Thoracic aorta (tissue), 2 donors: ENCODE results near the gene ITPR2. TPM values are rescaled to one million over a fixed set of nuclear protein-coding genes. Genes with fewer than 3 reads are reported as not detected.

Experiments used
- ATAC-seq: fragments of 150-250 bp; one replicate; pipeline ENCODE4 v1.8.0; 2017; ENCODE audit warnings: low read depth; ENCODE audit not compliant: insufficient number of reproducible peaks, low FRiP score
- DNase-seq: peaks from one replicate; pipeline ENCODE4 v3.0.0-alpha.2; 2020; ENCODE audit warnings: low spot score
- H3K27ac ChIP-seq, 2 donors: fragments of 200-600 bp; sonication (generic); 1 replicate in 1 of 2; 2 replicates in 1 of 2; pipeline ENCODE4 v1.5.1; 2016; ENCODE audit warnings: mild to moderate bottlenecking in 2 of 2, moderate library complexity in 2 of 2
- H3K27me3 ChIP-seq: fragments of 200-600 bp; sonication (generic); replicated peaks from 2 replicates; pipeline ENCODE4 v1.6.0; 2016; ENCODE audit warnings: mild to moderate bottlenecking; ENCODE audit not compliant: insufficient read depth
- H3K36me3 ChIP-seq: fragments of 200-600 bp; sonication (generic); one replicate; pipeline ENCODE4 v1.5.1; 2016
- H3K4me1 ChIP-seq, 2 donors: fragments of 200-600 bp; sonication (generic); 1 replicate in 1 of 2; 2 replicates in 1 of 2; pipeline versions ENCODE4 v1.5.1 to v1.6.0; 2016; ENCODE audit warnings: low read depth in 2 of 2, mild to moderate bottlenecking in 1 of 2; ENCODE audit not compliant: control insufficient read depth in 1 of 2
- H3K4me3 ChIP-seq: fragments of 200-600 bp; sonication (generic); 2 replicates; pipeline ENCODE4 v1.5.1; 2016; ENCODE audit warnings: mild to moderate bottlenecking
- H3K9me3 ChIP-seq: fragments of 200-600 bp; sonication (generic); 2 replicates; pipeline ENCODE4 v1.5.1; 2016
- CTCF ChIP-seq: fragments of 200-600 bp; sonication (generic); IDR thresholded peaks from one replicate; pipeline ENCODE4 v1.5.1; 2019; ENCODE audit warnings: antibody characterized with exemption
- total RNA-seq, 2 donors: library from RNA; depleted of rRNA; stranded (reverse); fragments of >200 nt; gene quantifications; one replicate each; pipeline versions ENCODE4 v1.1.0 to v1.2.3, GENCODE V29; 2016

ITPR2 gene
- total RNA-seq, 2 donors from 2014 or later = 28.3 to 86.3 TPM

GRCh38 chr12:26871985-26872384 lies 39.0 kb upstream of the ITPR2 start:
- DNase-seq (no peak), ATAC-seq (no peak)
- no peaks in the 10 kb centered on the region for H3K9me3 ChIP-seq
- no peaks in the 10 kb centered on the region for H3K36me3 ChIP-seq
- no peak overlapping the region for H3K4me3 ChIP-seq
- TF ChIP-seq CTCF = no peak
- H3K4me1 ChIP-seq = peaks cover 2 to 5% of the 10 kb centered on the region in 2 donors
- no peak overlapping the region for H3K27ac ChIP-seq
- H3K27me3 ChIP-seq = no peaks in the 10 kb centered on the region

- ATAC-seq (no peak), DNase-seq (no peak)
- Histone ChIP-seq H3K36me3 (no peaks in the 10 kb centered on the region), H3K27ac (no peak overlapping the region), H3K9me3 (no peaks in the 10 kb centered on the region), H3K4me1 (peaks cover 2 to 5% of the 10 kb centered on the region in 2 donors), H3K27me3 (no peaks in the 10 kb centered on the region), H3K4me3 (no peak overlapping the region)
- TF ChIP-seq CTCF = no peak
Measured at GRCh38 chr12:26870491-26871419, 37.8 kb upstream of the ITPR2 start.

- peaks cover 2 to 5% of the 10 kb centered on the region in 2 donors for H3K4me1 ChIP-seq
- ATAC-seq (no peak), DNase-seq (no peak)
- no peak for TF ChIP-seq CTCF
- no peak overlapping the region for H3K27ac ChIP-seq
- H3K9me3 ChIP-seq = no peaks in the 10 kb centered on the region
- no peaks in the 10 kb centered on the region for H3K27me3 ChIP-seq
- H3K36me3 ChIP-seq = no peaks in the 10 kb centered on the region
- no peak overlapping the region for H3K4me3 ChIP-seq
Measured at GRCh38 chr12:26869908-26870459, 37.0 kb upstream of the ITPR2 start.

GRCh38 chr12:26869104-26869494 lies 36.1 kb upstream of the ITPR2 start:
- ATAC-seq (no peak), DNase-seq (no peak)
- no peak for TF ChIP-seq CTCF
- H3K4me1 ChIP-seq = peaks cover 2 to 5% of the 10 kb centered on the region in 2 donors
- no peak overlapping the region for H3K27ac ChIP-seq
- H3K4me3 ChIP-seq = no peak overlapping the region
- no peaks in the 10 kb centered on the region for H3K9me3 ChIP-seq
- no peaks in the 10 kb centered on the region for H3K27me3 ChIP-seq
- H3K36me3 ChIP-seq = no peaks in the 10 kb centered on the region

GRCh38 chr12:26868447-26869103 lies 35.6 kb upstream of the ITPR2 start:
- Histone ChIP-seq H3K27me3 (no peaks in the 10 kb centered on the region), H3K9me3 (no peaks in the 10 kb centered on the region), H3K27ac (no peak overlapping the region), H3K4me3 (no peak overlapping the region), H3K36me3 (no peaks in the 10 kb centered on the region), H3K4me1 (peaks cover 2 to 5% of the 10 kb centered on the region in 2 donors)
- no peak for TF ChIP-seq CTCF
- DNase-seq (no peak), ATAC-seq (no peak)
